Endodermal cell (in vitro differentiated cells): Measurements from ENCODE around the gene STAT3. TPM values are rescaled to one million over a fixed set of nuclear protein-coding genes. Genes with fewer than 3 reads are reported as not detected.
"Not testable (repeated sequence)": the region's sequence is repeated elsewhere in the genome, so short reads cannot be mapped to it uniquely, and the experiment has no call there.

Source experiments
- DNase-seq: peaks from one replicate; pipeline ENCODE4 v3.0.0-alpha.2; 2017
- H3K27ac ChIP-seq: 2 replicates; pipeline ENCODE4 v1.5.1; 2013; ENCODE audit warnings: mild to moderate bottlenecking, low read depth, low read length, moderate library complexity
- H3K27me3 ChIP-seq: 2 replicates; pipeline ENCODE4 v1.6.1; 2013; ENCODE audit warnings: mild to moderate bottlenecking, low read length, moderate library complexity; ENCODE audit not compliant: insufficient read depth, control insufficient read depth, poor library complexity, severe bottlenecking
- H3K36me3 ChIP-seq: 2 replicates; pipeline ENCODE4 v1.7.0; 2013; ENCODE audit warnings: mild to moderate bottlenecking, low read length, moderate library complexity; ENCODE audit not compliant: control insufficient read depth, insufficient read depth
- H3K4me1 ChIP-seq: one replicate; pipeline ENCODE4 v1.7.0; 2013; ENCODE audit warnings: low read length; ENCODE audit not compliant: control insufficient read depth, insufficient read depth
- H3K4me3 ChIP-seq: 2 replicates; pipeline ENCODE4 v1.5.1; 2013; ENCODE audit warnings: mild to moderate bottlenecking, low read length, moderate library complexity
- H3K9ac ChIP-seq: 2 replicates; pipeline ENCODE4 v1.6.1; 2013; ENCODE audit warnings: mild to moderate bottlenecking, low read length, moderate library complexity; ENCODE audit not compliant: poor library complexity, severe bottlenecking; ENCODE audit errors: extremely low read depth
- H3K9me3 ChIP-seq: 2 replicates; pipeline ENCODE4 v1.6.1; 2013; ENCODE audit warnings: mild to moderate bottlenecking, low read length, moderate library complexity; ENCODE audit not compliant: control insufficient read depth
- H3K27ac Mint-ChIP-seq: 2 replicates; pipeline ENCODE4 v1.8.0; 2020; ENCODE audit warnings: mixed read lengths
- H3K27me3 Mint-ChIP-seq: 2 replicates; pipeline ENCODE4 v1.8.0; 2021; ENCODE audit warnings: mild to moderate bottlenecking, mixed read lengths; ENCODE audit not compliant: insufficient read depth
- H3K36me3 Mint-ChIP-seq: 2 replicates; pipeline ENCODE4 v1.8.0; 2020; ENCODE audit warnings: low read depth, mixed read lengths
- H3K4me1 Mint-ChIP-seq: 2 replicates; pipeline ENCODE4 v1.8.0; 2020; ENCODE audit warnings: mixed read lengths
- H3K4me3 Mint-ChIP-seq: 2 replicates; pipeline ENCODE4 v1.8.0; 2020; ENCODE audit warnings: mild to moderate bottlenecking, moderate library complexity, mixed read lengths
- H3K9me3 Mint-ChIP-seq: 2 replicates; pipeline ENCODE4 v1.8.0; 2020; ENCODE audit warnings: mild to moderate bottlenecking, mixed read lengths
- WGBS, 2 experiments: methylation state at CpG; one replicate each; pipeline versions ENCODE4 v1.1.5 to v1.1.7; 2013; ENCODE audit warnings: missing lambda C conversion rate in 2 of 2, mixed read lengths in 1 of 2; ENCODE audit not compliant: insufficient coverage in 1 of 2, insufficient read length in 1 of 2; 5-methylcytosine and 5-hydroxymethylcytosine counted together
- total RNA-seq, 2 donors: library from RNA; stranded (reverse); fragmentation: NEBNext Ultra II Directional in 1 of 2; extraction: Animal tissue kit (Norgen Biotek cat#: 25700) in 1 of 2; gene quantifications; 2 replicates in 1 of 2; 3 replicates in 1 of 2; pipeline ENCODE4 v1.2.1, GENCODE V29; 2021
- TF ChIP-seq, protein P1 (sequence below): fragments of 200-600 bp; sonication (generic); conservative IDR thresholded peaks from 2 replicates; pipeline ENCODE4 v1.5.0; 2021; ENCODE audit warnings: antibody characterized with exemption, mild to moderate bottlenecking

STAT3 gene
- total RNA-seq, 2 donors from 2014 or later: 27.5 to 32.4 TPM

DNA sequence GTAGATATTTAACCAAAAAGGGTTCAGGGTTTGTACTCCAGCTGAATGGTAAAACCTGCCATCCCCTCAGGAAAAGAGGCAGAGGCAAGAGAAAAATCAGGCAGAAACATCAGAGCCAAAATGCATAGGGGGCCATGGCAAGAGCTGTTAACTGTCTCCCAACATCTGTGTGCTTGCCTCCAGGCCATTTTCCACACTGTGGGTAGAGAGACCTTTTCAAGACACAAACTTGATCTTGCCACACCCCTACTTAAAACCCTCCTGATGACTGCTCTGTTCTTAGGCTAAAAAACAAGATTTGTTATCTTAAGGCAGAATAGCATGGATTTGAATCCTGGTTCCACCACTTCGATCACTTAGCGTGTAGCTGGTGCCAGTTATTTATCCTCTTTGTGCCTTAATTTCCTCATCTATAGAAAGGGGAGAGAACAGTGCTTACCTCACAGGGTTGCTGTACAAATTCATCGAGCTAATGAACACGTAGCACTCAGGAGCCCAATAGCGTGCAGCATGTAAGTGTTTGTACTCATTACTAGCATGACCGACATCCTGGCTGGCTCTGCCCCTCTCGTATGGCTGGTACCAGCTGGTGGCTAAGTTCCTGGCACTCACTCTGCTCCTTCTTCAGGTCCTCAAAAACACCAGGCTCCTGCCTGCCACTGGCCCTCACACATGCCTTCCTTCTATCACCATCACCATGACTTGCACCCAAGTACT is 25.8 kb downstream of the STAT3 start:
- Mint-ChIP-seq H3K4me1 (peaks cover 17% of the 10 kb centered on the region), H3K9me3 (peaks cover 5% of the 10 kb centered on the region), H3K27ac (no peak overlapping the region), H3K27me3 (peaks cover 88% of the 10 kb centered on the region), H3K36me3 (peaks cover 3% of the 10 kb centered on the region), H3K4me3 (no peak overlapping the region)
- Histone ChIP-seq H3K4me3 (no peak overlapping the region), H3K4me1 (no peaks in the 10 kb centered on the region), H3K36me3 (no peaks in the 10 kb centered on the region), H3K27me3 (peaks cover 87% of the 10 kb centered on the region), H3K9me3 (peaks cover 13% of the 10 kb centered on the region), H3K27ac (peak overlapping the region; percentile 7), H3K9ac (no peak overlapping the region)
- 92 to 94% methylated on average over 7 of the region's 7 CpGs for WGBS, 2 experiments
- no peak for DNase-seq
- TF ChIP-seq, protein P1, sequence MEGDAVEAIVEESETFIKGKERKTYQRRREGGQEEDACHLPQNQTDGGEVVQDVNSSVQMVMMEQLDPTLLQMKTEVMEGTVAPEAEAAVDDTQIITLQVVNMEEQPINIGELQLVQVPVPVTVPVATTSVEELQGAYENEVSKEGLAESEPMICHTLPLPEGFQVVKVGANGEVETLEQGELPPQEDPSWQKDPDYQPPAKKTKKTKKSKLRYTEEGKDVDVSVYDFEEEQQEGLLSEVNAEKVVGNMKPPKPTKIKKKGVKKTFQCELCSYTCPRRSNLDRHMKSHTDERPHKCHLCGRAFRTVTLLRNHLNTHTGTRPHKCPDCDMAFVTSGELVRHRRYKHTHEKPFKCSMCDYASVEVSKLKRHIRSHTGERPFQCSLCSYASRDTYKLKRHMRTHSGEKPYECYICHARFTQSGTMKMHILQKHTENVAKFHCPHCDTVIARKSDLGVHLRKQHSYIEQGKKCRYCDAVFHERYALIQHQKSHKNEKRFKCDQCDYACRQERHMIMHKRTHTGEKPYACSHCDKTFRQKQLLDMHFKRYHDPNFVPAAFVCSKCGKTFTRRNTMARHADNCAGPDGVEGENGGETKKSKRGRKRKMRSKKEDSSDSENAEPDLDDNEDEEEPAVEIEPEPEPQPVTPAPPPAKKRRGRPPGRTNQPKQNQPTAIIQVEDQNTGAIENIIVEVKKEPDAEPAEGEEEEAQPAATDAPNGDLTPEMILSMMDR: no peak

DNA sequence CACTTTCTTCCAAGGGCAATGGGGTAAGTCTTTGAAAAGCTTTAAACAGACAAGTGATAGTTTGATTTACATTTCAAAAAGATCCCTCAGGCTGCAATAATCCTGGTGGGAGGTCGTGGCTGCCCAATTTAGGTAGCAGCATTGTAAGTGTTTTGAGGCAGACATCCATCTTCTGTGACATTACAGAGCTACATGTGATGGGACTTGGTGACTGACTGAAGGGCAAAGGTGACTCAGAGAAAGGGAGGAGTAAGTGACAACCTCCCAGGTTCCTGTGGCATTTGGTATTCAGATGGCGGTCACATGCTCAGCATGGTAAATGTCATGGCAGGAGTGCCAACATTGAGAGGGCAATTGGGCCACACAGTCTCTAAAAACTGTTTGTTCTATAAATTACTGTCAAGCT is 26.5 kb downstream of the STAT3 start:
- Mint-ChIP-seq H3K9me3 (peaks cover 5% of the 10 kb centered on the region), H3K4me1 (peaks cover 13% of the 10 kb centered on the region), H3K27me3 (peaks cover 91% of the 10 kb centered on the region), H3K27ac (no peak overlapping the region), H3K36me3 (peaks cover 3% of the 10 kb centered on the region), H3K4me3 (no peak overlapping the region)
- DNase-seq: peak; percentile 59
- Histone ChIP-seq H3K9ac (no peak overlapping the region), H3K9me3 (peaks cover 13% of the 10 kb centered on the region), H3K27me3 (peaks cover 89% of the 10 kb centered on the region), H3K27ac (peak overlapping the region; percentile 7), H3K4me1 (no peaks in the 10 kb centered on the region), H3K36me3 (no peaks in the 10 kb centered on the region), H3K4me3 (no peak overlapping the region)
- 22 to 30% methylated on average over 2 of the region's 2 CpGs for WGBS, 2 experiments
- TF ChIP-seq, protein P1: no peak

DNA sequence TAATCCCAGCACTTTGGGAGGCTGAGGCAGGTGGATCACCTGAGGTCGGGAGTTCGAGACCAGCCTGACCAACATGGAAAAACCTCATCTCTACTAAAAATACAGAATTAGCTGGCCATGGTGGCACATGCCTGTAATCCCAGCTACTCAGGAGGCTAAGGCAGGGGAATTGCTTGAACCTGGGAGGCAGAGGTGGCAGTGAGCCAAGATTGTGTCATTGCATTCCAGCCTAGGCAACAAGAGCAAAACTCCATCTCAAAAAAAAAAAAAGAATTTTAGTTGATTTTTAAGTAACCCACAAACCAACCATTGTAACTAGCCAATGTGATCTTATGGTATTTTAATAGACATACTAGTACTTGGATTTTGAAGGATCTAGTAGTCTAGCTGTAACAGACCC is 27.9 kb downstream of the STAT3 start:
- 87% methylated on average over 2 of the region's 2 CpGs; no CpG with 5 or more reads in 1 of the 2 experiments for WGBS, 2 experiments
- not testable (repeated sequence) for H3K27ac ChIP-seq, H3K36me3 Mint-ChIP-seq, H3K4me1 ChIP-seq, H3K27ac Mint-ChIP-seq, H3K9ac ChIP-seq, H3K4me1 Mint-ChIP-seq, H3K9me3 Mint-ChIP-seq, H3K4me3 Mint-ChIP-seq, H3K36me3 ChIP-seq, DNase-seq
- Histone ChIP-seq H3K4me3 (peak overlapping the region; percentile 2), H3K9me3 (peaks cover 13% of the 10 kb centered on the region), H3K27me3 (peaks cover 96% of the 10 kb centered on the region)
- peaks cover 98% of the 10 kb centered on the region for H3K27me3 Mint-ChIP-seq
